ENCODE measurements around the gene GTF2A1L.
"Not testable (repeated sequence)": the region's sequence is repeated elsewhere in the genome, so short reads cannot be mapped to it uniquely, and the experiment has no call there.

The GTF2A1L gene

GRCh38 chr2:48696881-48697280 is 79.2 kb downstream of the GTF2A1L start:
- H3K36me3 ChIP-seq (ENCODE audit: insufficient read depth, low read length), result no peaks in the 10 kb centered on the region
- H3K9me2 ChIP-seq (ENCODE audit: low read depth, low read length), result no peaks in the 10 kb centered on the region
- H3K9ac ChIP-seq (ENCODE audit: low read length), result no peak overlapping the region
- no peak overlapping the region for H3K4me3 ChIP-seq (ENCODE audit: low read depth, low read length, poor library complexity, severe bottlenecking)
- H3K27me3 ChIP-seq (ENCODE audit: insufficient read depth, low read length), result no peaks in the 10 kb centered on the region
- no peak overlapping the region for H3K4me2 ChIP-seq (ENCODE audit: low read length)
- H3K4me1 ChIP-seq (ENCODE audit: insufficient read depth, low read length, severe bottlenecking), result no peaks in the 10 kb centered on the region
- H3F3A ChIP-seq (ENCODE audit: insufficient read depth, low read length), result no peaks in the 10 kb centered on the region
- H3K79me2 ChIP-seq (ENCODE audit: insufficient read depth, low read length), result no peaks in the 10 kb centered on the region
- H4K20me1 ChIP-seq (ENCODE audit: insufficient read depth, low read length), result no peaks in the 10 kb centered on the region
- no peak overlapping the region for H3K27ac ChIP-seq (ENCODE audit: low read depth, low read length, poor library complexity, severe bottlenecking)
- TF ChIP-seq EZH2 (IDR thresholded peaks at IDR 0.05; ENCODE audit: borderline replicate concordance, low read length), result no peak
- TF ChIP-seq CTCF (IDR thresholded peaks at IDR 0.05; ENCODE audit: low read length), result no peak
- no peak overlapping the region for H2AFZ ChIP-seq (ENCODE audit: low read length)
- no peaks in the 10 kb centered on the region for H3K9me3 ChIP-seq (ENCODE audit: low read length)

- H3K27me3 ChIP-seq (ENCODE audit: insufficient read depth, low read length), result no peaks in the 10 kb centered on the region
- no peaks in the 10 kb centered on the region for H3K36me3 ChIP-seq (ENCODE audit: insufficient read depth, low read length)
- H3K9me3 ChIP-seq (ENCODE audit: low read length), result no peaks in the 10 kb centered on the region
- no peaks in the 10 kb centered on the region for H3F3A ChIP-seq (ENCODE audit: insufficient read depth, low read length)
- no peak overlapping the region for H3K4me3 ChIP-seq (ENCODE audit: low read depth, low read length, poor library complexity, severe bottlenecking)
- TF ChIP-seq CTCF (IDR thresholded peaks at IDR 0.05; ENCODE audit: low read length), result no peak
- no peak for TF ChIP-seq EZH2 (IDR thresholded peaks at IDR 0.05; ENCODE audit: borderline replicate concordance, low read length)
- no peak overlapping the region for H3K9ac ChIP-seq (ENCODE audit: low read length)
- H3K9me2 ChIP-seq (ENCODE audit: low read depth, low read length), result no peaks in the 10 kb centered on the region
- H3K27ac ChIP-seq (ENCODE audit: low read depth, low read length, poor library complexity, severe bottlenecking), result no peak overlapping the region
- no peaks in the 10 kb centered on the region for H3K4me1 ChIP-seq (ENCODE audit: insufficient read depth, low read length, severe bottlenecking)
- H3K79me2 ChIP-seq (ENCODE audit: insufficient read depth, low read length), result no peaks in the 10 kb centered on the region
- no peak overlapping the region for H3K4me2 ChIP-seq (ENCODE audit: low read length)
- H4K20me1 ChIP-seq (ENCODE audit: insufficient read depth, low read length), result no peaks in the 10 kb centered on the region
- no peak overlapping the region for H2AFZ ChIP-seq (ENCODE audit: low read length)
These were observed 81.8 kb downstream of the GTF2A1L start for GRCh38 chr2:48699348-48699930.

GRCh38 chr2:48703621-48704020 is 86.0 kb downstream of the GTF2A1L start:
- H4K20me1 ChIP-seq (ENCODE audit: insufficient read depth, low read length); H3K9ac ChIP-seq (ENCODE audit: low read length); H3K27ac ChIP-seq (ENCODE audit: low read depth, low read length, poor library complexity, severe bottlenecking); H3F3A ChIP-seq (ENCODE audit: insufficient read depth, low read length); H3K79me2 ChIP-seq (ENCODE audit: insufficient read depth, low read length); H3K4me3 ChIP-seq (ENCODE audit: low read depth, low read length, poor library complexity, severe bottlenecking); H3K9me2 ChIP-seq (ENCODE audit: low read depth, low read length); H3K4me2 ChIP-seq (ENCODE audit: low read length); H3K9me3 ChIP-seq (ENCODE audit: low read length); H3K36me3 ChIP-seq (ENCODE audit: insufficient read depth, low read length); H2AFZ ChIP-seq (ENCODE audit: low read length); H3K4me1 ChIP-seq (ENCODE audit: insufficient read depth, low read length, severe bottlenecking); H3K27me3 ChIP-seq (ENCODE audit: insufficient read depth, low read length): not testable (repeated sequence)

- no peak overlapping the region for H3K9ac ChIP-seq (ENCODE audit: low read length)
These were observed 89.8 kb downstream of the GTF2A1L start for GRCh38 chr2:48707466-48707865.

More at GRCh38 chr2:48707466-48707865, 89.8 kb downstream of the GTF2A1L start:
- H3K27ac ChIP-seq (ENCODE audit: low read depth, low read length, poor library complexity, severe bottlenecking), result no peak overlapping the region
- TF ChIP-seq CTCF (IDR thresholded peaks at IDR 0.05; ENCODE audit: low read length), result no peak
- TF ChIP-seq EZH2 (IDR thresholded peaks at IDR 0.05; ENCODE audit: borderline replicate concordance, low read length), result no peak
- H3K9me3 ChIP-seq (ENCODE audit: low read length), result no peaks in the 10 kb centered on the region
- no peaks in the 10 kb centered on the region for H3K79me2 ChIP-seq (ENCODE audit: insufficient read depth, low read length)
- no peak overlapping the region for H3K4me2 ChIP-seq (ENCODE audit: low read length)
- H3K4me1 ChIP-seq (ENCODE audit: insufficient read depth, low read length, severe bottlenecking), result no peaks in the 10 kb centered on the region
- peaks cover 3% of the 10 kb centered on the region; the same call in 1 of the 2 replicates for H3K27me3 ChIP-seq (ENCODE audit: insufficient read depth, low read length)
- H3K9me2 ChIP-seq (ENCODE audit: low read depth, low read length), result no peaks in the 10 kb centered on the region
- H3K4me3 ChIP-seq (ENCODE audit: low read depth, low read length, poor library complexity, severe bottlenecking), result no peak overlapping the region
- no peaks in the 10 kb centered on the region for H3K36me3 ChIP-seq (ENCODE audit: insufficient read depth, low read length)
- H3F3A ChIP-seq (ENCODE audit: insufficient read depth, low read length), result no peaks in the 10 kb centered on the region
- no peak overlapping the region for H2AFZ ChIP-seq (ENCODE audit: low read length)
- no peaks in the 10 kb centered on the region for H4K20me1 ChIP-seq (ENCODE audit: insufficient read depth, low read length)
